ENCODE results near the gene CASKIN1.
A peak's percentile ranks its signal among the peaks of the same experiment; 100 is the strongest.

Gene CASKIN1

DNA sequence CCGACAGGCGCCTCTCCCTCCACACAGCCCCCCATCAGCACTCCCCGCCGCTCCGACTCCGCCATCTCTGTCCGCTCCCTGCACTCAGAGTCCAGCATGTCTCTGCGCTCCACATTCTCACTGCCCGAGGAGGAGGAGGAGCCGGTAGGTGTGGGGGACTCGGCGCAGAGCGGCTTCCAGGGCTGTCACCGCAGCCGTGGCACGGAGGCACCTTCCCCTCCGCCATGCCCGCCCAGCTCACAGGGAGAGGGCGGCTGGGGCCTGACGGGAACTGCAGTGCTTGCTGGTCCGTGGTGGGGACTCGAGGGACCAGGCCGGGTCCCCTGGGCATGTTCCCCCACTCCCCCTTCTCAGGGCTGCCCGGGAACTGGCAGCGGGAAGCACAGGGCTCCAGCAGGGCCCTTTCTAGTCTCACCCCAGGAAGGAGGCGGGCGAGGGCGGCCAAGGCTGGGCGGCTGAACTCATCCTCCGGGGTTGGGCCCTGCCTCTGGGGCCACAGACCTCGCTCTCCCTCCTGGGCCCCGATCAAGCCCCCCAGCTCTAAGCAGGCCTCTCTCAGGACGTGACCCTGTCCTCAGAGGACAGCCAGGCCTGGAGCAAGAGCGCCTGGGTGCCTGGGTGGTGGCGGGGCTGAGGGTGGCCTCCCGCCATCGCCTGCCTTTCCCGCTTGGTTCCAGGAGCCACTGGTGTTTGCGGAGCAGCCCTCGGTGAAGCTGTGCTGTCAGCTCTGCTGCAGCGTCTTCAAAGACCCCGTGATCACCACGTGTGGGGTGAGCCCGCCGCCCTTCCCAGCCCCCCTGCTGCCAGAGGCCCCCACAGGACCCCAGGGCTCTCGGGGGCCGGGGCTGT, 25.6 kb downstream of the CASKIN1 start:
- Histone ChIP-seq H3K4me2 (ENCODE audit: insufficient read depth, low read length, poor library complexity, severe bottlenecking) (no peak overlapping the region), H3K23ac (ENCODE audit: low read depth, low read length, poor library complexity) (peak overlapping the region; percentile 44), H3K9me3 (replicated peaks in 1 of 2; ENCODE audit: control insufficient read depth in 2 of 2, insufficient read depth in 1 of 2, low read depth in 1 of 2, low read length in 2 of 2) (no peaks in the 10 kb centered on the region), H3K4me3 (ENCODE audit: low read length in 2 of 2) (no peak overlapping the region), H3K14ac (ENCODE audit: low read length) (no peak overlapping the region), H2BK12ac (ENCODE audit: low read length) (no peak overlapping the region), H2BK15ac (ENCODE audit: low read length) (no peak overlapping the region), H2AFZ (ENCODE audit: low read length) (no peak overlapping the region), H3K27me3 (ENCODE audit: control insufficient read depth in 3 of 3, insufficient read depth in 3 of 3, low read depth in 1 of 3, low read length in 3 of 3) (no peaks in the 10 kb centered on the region), H2BK5ac (ENCODE audit: low read length) (no peak overlapping the region), H3K27ac (replicated peaks; ENCODE audit: low read length) (no peak overlapping the region), H3K36me3 (replicated peaks in 1 of 2; ENCODE audit: control insufficient read depth in 2 of 2, insufficient read depth in 2 of 2, low read length in 2 of 2) (peaks cover 33 to 88% of the 10 kb centered on the region in 2 donors), H2BK120ac (ENCODE audit: low read depth, low read length) (no peak overlapping the region), H4K8ac (ENCODE audit: low read depth, low read length) (no peak overlapping the region), H3K18ac (ENCODE audit: low read length) (no peak overlapping the region), H3K4me1 (ENCODE audit: control insufficient read depth in 2 of 2, insufficient read depth in 1 of 2, low read depth in 1 of 2, low read length in 2 of 2) (no peaks in the 10 kb centered on the region), H4K91ac (ENCODE audit: low read depth, low read length, poor library complexity) (no peak overlapping the region), H2AK5ac (ENCODE audit: low read depth, low read length) (no peak overlapping the region), H3K79me1 (ENCODE audit: low read depth, low read length) (peaks cover 7% of the 10 kb centered on the region), H3K4ac (ENCODE audit: low read length) (no peak overlapping the region), H3K9ac (ENCODE audit: low read depth, low read length, poor library complexity) (no peak overlapping the region)
- no CpG with 5 or more reads among the region's 47 CpGs for WGBS, 2 donors (ENCODE audit: extremely low coverage in 2 of 2, insufficient read length in 2 of 2, insufficient replicate concordance in 1 of 2)
- no peak for DNase-seq (ENCODE audit: low spot score)

DNA sequence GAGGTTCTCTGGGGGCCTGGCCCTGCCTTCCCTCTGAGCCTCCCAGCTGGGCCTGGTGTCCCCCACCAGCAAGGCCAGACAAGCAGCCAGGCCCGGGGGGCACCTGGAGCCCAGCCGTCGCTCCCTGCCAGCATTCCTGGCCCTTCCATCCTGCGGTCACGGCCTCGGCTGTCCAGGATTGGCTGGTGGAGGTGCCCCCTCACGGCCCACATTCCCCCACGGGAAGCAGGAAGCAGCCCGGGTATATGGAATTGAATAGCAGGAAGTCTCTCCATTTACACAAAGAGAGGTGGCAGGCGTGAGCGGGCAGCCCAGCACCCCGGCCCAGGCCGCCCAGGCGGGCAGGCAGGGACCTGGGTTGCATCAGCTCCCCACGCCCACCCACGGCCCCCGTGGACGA, 26.3 kb downstream of the CASKIN1 start:
- Histone ChIP-seq H3K4me3 (ENCODE audit: low read length in 2 of 2) (no peak overlapping the region), H3K79me1 (ENCODE audit: low read depth, low read length) (peaks cover 13% of the 10 kb centered on the region), H3K9me3 (replicated peaks in 1 of 2; ENCODE audit: control insufficient read depth in 2 of 2, insufficient read depth in 1 of 2, low read depth in 1 of 2, low read length in 2 of 2) (no peaks in the 10 kb centered on the region), H2BK120ac (ENCODE audit: low read depth, low read length) (no peak overlapping the region), H3K36me3 (replicated peaks in 1 of 2; ENCODE audit: control insufficient read depth in 2 of 2, insufficient read depth in 2 of 2, low read length in 2 of 2) (peaks cover 30 to 86% of the 10 kb centered on the region in 2 donors), H3K9ac (ENCODE audit: low read depth, low read length, poor library complexity) (no peak overlapping the region), H2BK12ac (ENCODE audit: low read length) (no peak overlapping the region), H3K18ac (ENCODE audit: low read length) (no peak overlapping the region), H3K4me2 (ENCODE audit: insufficient read depth, low read length, poor library complexity, severe bottlenecking) (no peak overlapping the region), H3K14ac (ENCODE audit: low read length) (no peak overlapping the region), H3K4ac (ENCODE audit: low read length) (no peak overlapping the region), H4K91ac (ENCODE audit: low read depth, low read length, poor library complexity) (no peak overlapping the region), H2BK5ac (ENCODE audit: low read length) (peak overlapping the region; percentile 93), H2BK15ac (ENCODE audit: low read length) (no peak overlapping the region), H3K27ac (replicated peaks; ENCODE audit: low read length) (no peak overlapping the region), H2AK5ac (ENCODE audit: low read depth, low read length) (no peak overlapping the region), H2AFZ (ENCODE audit: low read length) (no peak overlapping the region), H3K23ac (ENCODE audit: low read depth, low read length, poor library complexity) (peak overlapping the region; percentile 31), H3K4me1 (ENCODE audit: control insufficient read depth in 2 of 2, insufficient read depth in 1 of 2, low read depth in 1 of 2, low read length in 2 of 2) (no peaks in the 10 kb centered on the region), H4K8ac (ENCODE audit: low read depth, low read length) (no peak overlapping the region), H3K27me3 (ENCODE audit: control insufficient read depth in 3 of 3, insufficient read depth in 3 of 3, low read depth in 1 of 3, low read length in 3 of 3) (no peaks in the 10 kb centered on the region)
- DNase-seq (ENCODE audit: low spot score), result no peak
- no CpG with 5 or more reads among the region's 18 CpGs for WGBS, 2 donors (ENCODE audit: extremely low coverage in 2 of 2, insufficient read length in 2 of 2, insufficient replicate concordance in 1 of 2)

DNA sequence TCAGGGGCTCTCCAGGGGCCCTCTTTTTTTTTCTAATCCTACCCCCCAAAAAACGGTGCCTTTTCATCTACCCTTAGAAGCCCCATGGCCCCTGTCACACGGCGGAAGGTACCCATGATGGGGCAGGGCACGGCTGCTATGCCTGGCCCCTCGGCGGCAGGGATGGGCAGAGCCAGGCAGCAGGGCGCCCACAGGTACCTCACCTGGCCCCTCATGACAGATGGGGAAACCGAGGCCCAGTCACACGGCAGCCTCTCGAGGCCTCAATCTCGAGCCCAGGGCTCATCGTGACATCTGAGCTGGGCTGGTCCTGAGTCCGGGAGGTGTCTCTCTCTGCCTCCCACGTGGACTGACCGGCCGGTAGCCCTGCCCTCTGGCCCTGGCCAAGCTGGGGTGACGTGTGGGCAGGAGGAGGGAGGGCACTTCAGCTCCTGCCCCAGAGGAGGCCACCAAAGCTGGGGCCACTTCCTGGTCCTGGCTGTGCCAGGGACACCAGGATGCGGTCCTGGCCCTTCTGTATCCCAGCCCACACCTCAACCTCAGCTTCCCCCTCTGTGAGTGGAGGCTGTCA, 29.3 kb downstream of the CASKIN1 start:
- Histone ChIP-seq H3K14ac (ENCODE audit: low read length) (no peak overlapping the region), H3K4me1 (ENCODE audit: control insufficient read depth in 2 of 2, insufficient read depth in 1 of 2, low read depth in 1 of 2, low read length in 2 of 2) (no peaks in the 10 kb centered on the region), H2BK15ac (ENCODE audit: low read length) (no peak overlapping the region), H3K18ac (ENCODE audit: low read length) (no peak overlapping the region), H2BK12ac (ENCODE audit: low read length) (peak overlapping the region; percentile 22), H3K27me3 (ENCODE audit: control insufficient read depth in 3 of 3, insufficient read depth in 3 of 3, low read depth in 1 of 3, low read length in 3 of 3) (no peaks in the 10 kb centered on the region), H2BK5ac (ENCODE audit: low read length) (no peak overlapping the region), H3K9me3 (replicated peaks in 1 of 2; ENCODE audit: control insufficient read depth in 2 of 2, insufficient read depth in 1 of 2, low read depth in 1 of 2, low read length in 2 of 2) (no peaks in the 10 kb centered on the region), H4K8ac (ENCODE audit: low read depth, low read length) (no peak overlapping the region), H3K36me3 (replicated peaks in 1 of 2; ENCODE audit: control insufficient read depth in 2 of 2, insufficient read depth in 2 of 2, low read length in 2 of 2) (peaks cover 16 to 62% of the 10 kb centered on the region in 2 donors), H3K27ac (replicated peaks; ENCODE audit: low read length) (no peak overlapping the region), H3K23ac (ENCODE audit: low read depth, low read length, poor library complexity) (peak overlapping the region; percentile 20), H3K79me1 (ENCODE audit: low read depth, low read length) (peaks cover 25% of the 10 kb centered on the region), H4K91ac (ENCODE audit: low read depth, low read length, poor library complexity) (no peak overlapping the region), H2AFZ (ENCODE audit: low read length) (no peak overlapping the region), H3K4ac (ENCODE audit: low read length) (no peak overlapping the region), H2AK5ac (ENCODE audit: low read depth, low read length) (no peak overlapping the region), H2BK120ac (ENCODE audit: low read depth, low read length) (no peak overlapping the region), H3K9ac (ENCODE audit: low read depth, low read length, poor library complexity) (no peak overlapping the region), H3K4me3 (ENCODE audit: low read length in 2 of 2) (no peak overlapping the region), H3K4me2 (ENCODE audit: insufficient read depth, low read length, poor library complexity, severe bottlenecking) (peak overlapping the region; percentile 11)
- WGBS, 2 donors (ENCODE audit: extremely low coverage in 2 of 2, insufficient read length in 2 of 2, insufficient replicate concordance in 1 of 2), result no CpG with 5 or more reads among the region's 18 CpGs
- no peak for DNase-seq (ENCODE audit: low spot score)

DNA sequence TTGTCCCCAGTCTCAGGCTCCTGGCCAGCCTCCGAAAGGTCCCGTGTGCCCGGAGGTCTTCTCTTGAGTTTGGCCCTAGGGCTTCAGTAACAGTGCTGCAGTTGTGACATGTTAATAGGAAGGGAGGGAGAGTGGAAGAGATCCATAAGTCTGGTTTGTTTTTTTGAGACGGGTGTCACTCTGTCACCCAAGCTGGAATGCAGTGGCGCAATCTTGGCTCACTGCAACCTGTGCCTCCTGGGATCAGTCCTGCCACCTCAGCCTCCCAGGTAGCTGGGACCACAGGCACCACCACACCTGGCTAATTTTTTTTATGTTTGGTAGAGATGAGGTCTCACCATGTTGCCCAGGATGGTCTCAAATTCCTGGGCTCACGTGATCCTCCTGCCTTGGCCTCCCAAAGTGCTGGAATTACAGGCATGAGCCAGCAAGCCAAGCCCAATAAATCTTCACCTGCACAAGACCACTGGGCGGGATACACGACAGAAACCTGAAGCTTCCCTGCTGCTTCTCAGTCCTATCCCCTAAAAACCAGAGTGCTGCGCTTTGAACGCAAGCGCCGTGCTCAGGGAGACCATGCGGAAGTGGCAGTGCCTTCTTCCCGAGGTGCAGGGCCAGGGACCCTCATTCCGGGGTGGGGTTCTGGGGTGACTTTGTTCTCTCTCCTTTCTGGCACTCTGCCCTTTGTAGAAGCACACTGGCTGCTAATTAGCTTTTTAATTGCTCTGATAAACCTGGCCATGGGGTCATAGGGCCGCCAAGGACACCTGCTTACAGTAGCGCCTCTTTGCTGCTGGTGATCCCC, 29.9 kb downstream of the CASKIN1 start:
- no CpG with 5 or more reads among the region's 17 CpGs for WGBS, 2 donors (ENCODE audit: extremely low coverage in 2 of 2, insufficient read length in 2 of 2, insufficient replicate concordance in 1 of 2)
- Histone ChIP-seq H3K27me3 (ENCODE audit: control insufficient read depth in 3 of 3, insufficient read depth in 3 of 3, low read depth in 1 of 3, low read length in 3 of 3) (no peaks in the 10 kb centered on the region), H3K27ac (replicated peaks; ENCODE audit: low read length) (no peak overlapping the region)

More for the DNA sequence above, 29.9 kb downstream of the CASKIN1 start:
- no peak overlapping the region for H3K4ac ChIP-seq (ENCODE audit: low read length)
- no peak overlapping the region for H4K91ac ChIP-seq (ENCODE audit: low read depth, low read length, poor library complexity)
- no peak overlapping the region for H3K23ac ChIP-seq (ENCODE audit: low read depth, low read length, poor library complexity)
- H3K9ac ChIP-seq (ENCODE audit: low read depth, low read length, poor library complexity), result no peak overlapping the region
- H2BK15ac ChIP-seq (ENCODE audit: low read length), result no peak overlapping the region
- H3K4me3 ChIP-seq (ENCODE audit: low read length in 2 of 2), result no peak overlapping the region
- no peak overlapping the region for H2BK5ac ChIP-seq (ENCODE audit: low read length)
- H4K8ac ChIP-seq (ENCODE audit: low read depth, low read length), result no peak overlapping the region
- no peaks in the 10 kb centered on the region for H3K4me1 ChIP-seq (ENCODE audit: control insufficient read depth in 2 of 2, insufficient read depth in 1 of 2, low read depth in 1 of 2, low read length in 2 of 2)
- no peak overlapping the region for H3K14ac ChIP-seq (ENCODE audit: low read length)
- DNase-seq (ENCODE audit: low spot score), result no peak
- no peak overlapping the region for H2BK120ac ChIP-seq (ENCODE audit: low read depth, low read length)
- H2AK5ac ChIP-seq (ENCODE audit: low read depth, low read length), result no peak overlapping the region
- H2AFZ ChIP-seq (ENCODE audit: low read length), result no peak overlapping the region
- H3K79me1 ChIP-seq (ENCODE audit: low read depth, low read length), result peaks cover 24% of the 10 kb centered on the region
- no peak overlapping the region for H3K4me2 ChIP-seq (ENCODE audit: insufficient read depth, low read length, poor library complexity, severe bottlenecking)
- no peak overlapping the region for H3K18ac ChIP-seq (ENCODE audit: low read length)
- no peak overlapping the region for H2BK12ac ChIP-seq (ENCODE audit: low read length)
- H3K9me3 ChIP-seq (replicated peaks in 1 of 2; ENCODE audit: control insufficient read depth in 2 of 2, insufficient read depth in 1 of 2, low read depth in 1 of 2, low read length in 2 of 2), result no peaks in the 10 kb centered on the region
- H3K36me3 ChIP-seq (replicated peaks in 1 of 2; ENCODE audit: control insufficient read depth in 2 of 2, insufficient read depth in 2 of 2, low read length in 2 of 2), result peaks cover 15 to 55% of the 10 kb centered on the region in 2 donors

Measured in neuronal stem cell (in vitro differentiated cells).